ENCODE results near the gene SLC35C1. TPM values are rescaled to one million over a fixed set of nuclear protein-coding genes. Genes with fewer than 3 reads are reported as not detected.

The SLC35C1 gene
- total and polyA plus RNA-seq, 2 of the 13 experiments (the other 11 are each of a cell fraction or from before 2014, with no cell fraction given): 2.9 to 7.0 TPM

- TF ChIP-seq, protein P1, sequence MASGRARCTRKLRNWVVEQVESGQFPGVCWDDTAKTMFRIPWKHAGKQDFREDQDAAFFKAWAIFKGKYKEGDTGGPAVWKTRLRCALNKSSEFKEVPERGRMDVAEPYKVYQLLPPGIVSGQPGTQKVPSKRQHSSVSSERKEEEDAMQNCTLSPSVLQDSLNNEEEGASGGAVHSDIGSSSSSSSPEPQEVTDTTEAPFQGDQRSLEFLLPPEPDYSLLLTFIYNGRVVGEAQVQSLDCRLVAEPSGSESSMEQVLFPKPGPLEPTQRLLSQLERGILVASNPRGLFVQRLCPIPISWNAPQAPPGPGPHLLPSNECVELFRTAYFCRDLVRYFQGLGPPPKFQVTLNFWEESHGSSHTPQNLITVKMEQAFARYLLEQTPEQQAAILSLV (CRISPR knock-in tag; IDR thresholded peaks at IDR 0.05; ENCODE audit: borderline replicate concordance): peak; percentile 84
- TF ChIP-seq ZNF773 (CRISPR knock-in tag; IDR thresholded peaks at IDR 0.05; ENCODE audit: borderline replicate concordance) (no peak), WIZ (CRISPR knock-in tag; IDR thresholded peaks at IDR 0.05) (peak; percentile 85; the same call in 1 of the 2 replicates), ZNF605 (CRISPR knock-in tag; IDR thresholded peaks at IDR 0.05) (peak; percentile 88), SRF (IDR thresholded peaks at IDR 0.05; ENCODE audit: low read depth, low read length) (no peak), ZBTB46 (CRISPR knock-in tag; IDR thresholded peaks at IDR 0.05; ENCODE audit: borderline replicate concordance) (no peak), RBM22 (optimal IDR thresholded peaks at IDR 0.05; ENCODE audit: low read length) (no peak), ZNF710 (CRISPR knock-in tag; IDR thresholded peaks at IDR 0.05; ENCODE audit: borderline replicate concordance) (no peak), PHF21A (CRISPR knock-in tag; IDR thresholded peaks at IDR 0.05) (no peak), MED1 (CRISPR knock-in tag; IDR thresholded peaks at IDR 0.05) (peak; percentile 76), ISX (CRISPR knock-in tag; conservative IDR thresholded peaks at IDR 0.05) (no peak), NPAS2 (CRISPR knock-in tag; IDR thresholded peaks at IDR 0.05; ENCODE audit: borderline replicate concordance) (peak; percentile 96), ETS1 (CRISPR knock-in tag; IDR thresholded peaks at IDR 0.05) (0 out of 2 replicates have a peak, but pooled peaks have one; percentile 65), ZNF253 (CRISPR knock-in tag; IDR thresholded peaks at IDR 0.05; ENCODE audit: borderline replicate concordance) (no peak), ZNF350 (CRISPR knock-in tag; IDR thresholded peaks at IDR 0.05; ENCODE audit: borderline replicate concordance, low read depth) (peak; percentile 52), SNRNP70 (IDR thresholded peaks at IDR 0.05; ENCODE audit: low read depth, low read length) (no peak), LCORL (IDR thresholded peaks at IDR 0.05) (no peak), LCORL (CRISPR knock-in tag; IDR thresholded peaks at IDR 0.05) (peak; percentile 47; the same call in 1 of the 2 replicates), JARID2 (CRISPR knock-in tag; IDR thresholded peaks at IDR 0.05; ENCODE audit: insufficient replicate concordance) (no peak), ZNF10 (CRISPR knock-in tag; IDR thresholded peaks at IDR 0.05; ENCODE audit: borderline replicate concordance, low read depth) (no peak), SMAD1 (CRISPR knock-in tag; IDR thresholded peaks at IDR 0.05; ENCODE audit: borderline replicate concordance, low read depth) (no peak), MAFG (CRISPR knock-in tag; IDR thresholded peaks at IDR 0.05) (no peak), ATAD3A (CRISPR knock-in tag; IDR thresholded peaks at IDR 0.05) (no peak), REL (CRISPR knock-in tag; conservative IDR thresholded peaks at IDR 0.05) (peak; percentile 84; the same call in 1 of the 2 replicates)
Observed at GRCh38 chr11:45846974-45847910, 42.3 kb downstream of the SLC35C1 start, which contains the start of gene CRY2 (continued).

Data from HepG2 (cell line).